Dermis microvascular lymphatic vessel endothelial cell (primary cell): ENCODE results near the gene RDX. TPM values are rescaled to one million over a fixed set of nuclear protein-coding genes. Genes with fewer than 3 reads are reported as not detected.
"Not testable (repeated sequence)": the region's sequence is repeated elsewhere in the genome, so short reads cannot be mapped to it uniquely, and the experiment has no call there.

ENCODE experiments used
- DNase-seq, 2 donors: peaks; one replicate each; pipeline versions ENCODE4 v3.0.0 to v3.0.0-alpha.2; 2010; ENCODE audit warnings: low read depth in 2 of 2
- total RNA-seq: library from RNA; depleted of rRNA; stranded (reverse); fragments of >200 nt; gene quantifications from 2 replicates; pipeline ENCODE4 v1.2.1, GENCODE V29; 2014

RDX gene
- total RNA-seq, 1 donor from 2014 or later: 90.6 TPM

- DNase-seq: peak in 1 of 2 donors; percentile 87
Measured at GRCh38 chr11:110279881-110280280, 16.5 kb downstream of the RDX start.

- no peak for DNase-seq
Measured at GRCh38 chr11:110272919-110273318, 23.5 kb downstream of the RDX start.

DNA sequence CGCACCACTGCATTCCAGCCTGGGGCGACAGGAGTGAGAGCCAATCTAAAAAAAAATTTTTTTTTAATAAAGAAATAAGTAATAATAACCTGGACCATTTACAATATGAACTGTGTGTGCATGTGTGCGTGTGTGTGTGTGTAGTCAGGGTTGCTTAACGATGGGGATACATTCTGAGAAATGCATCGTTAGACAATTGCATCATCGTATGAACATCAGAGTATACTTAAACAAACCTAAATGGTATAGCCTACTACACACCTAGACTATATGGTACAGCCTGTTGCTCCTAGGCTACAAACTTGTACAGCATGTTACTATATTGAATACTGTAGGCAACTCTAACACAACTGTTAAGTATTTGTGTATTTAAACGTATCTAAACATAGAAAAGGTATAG, 26.4 kb downstream of the RDX start:
- no peak for DNase-seq

DNA sequence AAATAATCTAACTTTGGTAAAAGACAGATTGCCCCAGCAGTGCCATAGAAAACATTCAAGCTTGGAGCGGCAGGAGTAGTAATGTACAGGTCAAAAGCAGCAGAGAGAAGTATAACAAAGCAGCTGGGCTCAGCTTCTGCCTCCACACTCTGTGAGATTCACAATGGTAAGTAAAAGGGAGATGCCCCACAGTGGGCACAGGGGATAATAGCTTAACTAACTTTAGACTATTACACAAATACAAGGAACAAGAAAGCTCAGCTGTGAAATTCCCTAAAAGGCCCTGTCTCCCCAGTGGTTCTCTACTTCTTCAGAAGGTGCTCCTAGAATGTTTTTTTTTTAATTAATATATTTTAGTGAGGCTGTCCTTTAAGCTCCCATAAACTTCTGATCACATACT, 28.0 kb downstream of the RDX start:
- DNase-seq: no peak

DNA sequence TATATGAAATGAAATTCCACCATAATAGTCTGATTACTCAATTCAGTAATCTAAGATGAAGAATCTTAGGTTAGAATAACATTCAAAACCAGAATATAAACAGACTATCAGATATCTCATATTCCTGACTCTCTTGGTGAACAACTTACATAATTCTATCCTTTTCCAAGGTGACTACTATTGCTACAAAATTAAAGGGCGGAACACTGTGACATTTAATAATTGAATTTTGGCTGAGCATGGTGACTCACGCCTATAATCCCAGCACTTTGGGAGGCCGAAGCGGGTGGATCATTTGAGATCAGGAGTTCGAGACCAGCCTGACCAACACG, 34.4 kb downstream of the RDX start:
- DNase-seq: no peak

- peak in 1 of 2 donors; percentile 10 for DNase-seq
Measured at GRCh38 chr11:110261195-110262071, 35.0 kb downstream of the RDX start.

DNA sequence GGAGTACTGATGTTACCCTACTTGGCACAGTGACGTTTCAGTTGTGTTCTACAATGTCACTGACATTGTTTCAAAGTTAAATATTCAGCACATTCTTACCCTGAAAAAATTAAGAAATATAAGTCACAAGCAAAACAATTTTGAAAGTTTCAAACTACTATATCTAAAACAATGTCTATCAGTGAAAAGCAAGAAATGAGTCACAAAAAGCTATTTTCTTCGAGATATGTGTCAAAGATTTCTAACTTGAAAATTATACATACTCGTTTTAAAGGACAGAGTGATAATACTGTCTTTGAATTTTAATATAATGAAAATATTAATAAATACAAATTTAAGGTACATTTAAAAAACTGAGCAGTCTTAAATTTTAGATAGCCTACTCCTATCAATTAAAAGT, 42.9 kb downstream of the RDX start:
- no peak for DNase-seq

DNA sequence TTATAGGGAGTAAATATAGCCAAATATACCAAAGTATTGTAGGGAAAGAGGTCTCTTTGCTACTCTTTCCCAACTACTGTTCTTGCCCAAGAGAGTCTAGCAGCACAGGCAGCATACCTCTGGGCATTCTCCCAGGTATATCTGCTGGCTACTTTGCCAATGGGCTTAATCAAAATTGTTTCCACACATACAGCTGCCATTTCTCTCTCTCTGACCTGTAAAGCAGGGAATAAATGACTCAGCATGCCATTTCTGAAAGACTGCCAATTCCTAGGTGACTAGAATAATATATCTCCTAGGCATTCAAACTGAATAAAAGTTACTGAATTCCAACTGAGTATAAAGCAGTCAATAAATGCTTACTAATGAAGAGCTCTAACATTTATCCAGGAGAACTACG, 44.6 kb downstream of the RDX start:
- DNase-seq: peak; percentile 89 to 90

DNA sequence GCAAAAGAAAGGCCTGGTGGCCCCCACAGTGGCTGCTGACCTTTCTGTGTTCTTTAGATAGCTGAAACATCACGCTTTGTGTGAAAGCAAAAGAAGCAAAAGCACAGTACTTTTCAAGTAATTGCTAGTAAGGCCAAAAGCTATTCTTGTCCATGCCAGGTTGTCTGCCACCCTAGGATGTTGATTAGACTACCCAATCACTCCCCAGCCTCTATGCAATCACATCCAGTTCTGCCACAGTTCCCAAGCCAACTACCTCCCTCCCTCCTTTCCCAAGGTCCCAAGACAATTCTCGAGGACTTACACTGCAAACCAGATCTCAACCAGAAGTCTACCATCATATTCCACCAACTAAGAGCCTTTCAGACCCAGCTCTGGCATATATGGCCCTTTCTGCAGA, 46.2 kb downstream of the RDX start:
- DNase-seq: no peak

- no peak for DNase-seq
Measured at GRCh38 chr11:110249766-110250165, 46.6 kb downstream of the RDX start.

- DNase-seq: peak; percentile 7
Measured at GRCh38 chr11:110249066-110249465, 47.3 kb downstream of the RDX start.

DNA sequence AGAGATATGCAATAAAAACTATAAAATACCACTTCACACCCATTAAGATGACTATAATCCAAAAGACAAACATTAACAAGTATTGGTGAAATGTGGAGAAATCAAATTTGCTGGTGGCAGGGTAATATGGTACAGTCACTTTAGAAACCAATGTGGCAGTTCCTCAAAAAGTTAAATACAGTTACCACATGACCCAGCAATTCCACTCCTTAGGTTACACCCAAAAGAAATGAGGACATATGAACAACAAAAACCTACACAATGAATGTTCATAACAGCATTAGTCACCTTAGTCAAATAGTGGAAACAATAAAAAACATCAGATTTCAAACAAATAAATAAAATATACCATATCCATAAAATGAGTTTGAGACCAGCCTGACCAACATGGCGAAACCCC, 52.6 kb downstream of the RDX start:
- DNase-seq: no peak

DNA sequence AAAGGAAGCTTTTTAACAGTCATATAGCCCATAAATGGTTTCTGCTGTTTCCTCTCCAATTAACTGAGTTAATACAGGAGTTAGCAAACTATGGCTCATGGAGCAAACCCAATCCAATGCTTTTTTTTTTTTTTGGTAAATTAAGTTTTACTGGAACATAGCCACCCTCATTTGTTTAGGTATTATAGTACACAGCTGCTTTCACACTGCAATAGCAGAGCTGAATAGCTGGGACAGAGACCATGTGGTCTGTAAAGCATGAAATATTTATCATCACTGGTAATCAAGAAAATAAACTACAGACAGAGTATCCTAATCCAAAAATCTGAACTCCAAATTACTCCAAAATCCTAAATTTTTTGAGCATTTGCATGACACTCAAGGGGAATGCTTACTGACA, 53.7 kb downstream of the RDX start:
- DNase-seq: no peak

DNA sequence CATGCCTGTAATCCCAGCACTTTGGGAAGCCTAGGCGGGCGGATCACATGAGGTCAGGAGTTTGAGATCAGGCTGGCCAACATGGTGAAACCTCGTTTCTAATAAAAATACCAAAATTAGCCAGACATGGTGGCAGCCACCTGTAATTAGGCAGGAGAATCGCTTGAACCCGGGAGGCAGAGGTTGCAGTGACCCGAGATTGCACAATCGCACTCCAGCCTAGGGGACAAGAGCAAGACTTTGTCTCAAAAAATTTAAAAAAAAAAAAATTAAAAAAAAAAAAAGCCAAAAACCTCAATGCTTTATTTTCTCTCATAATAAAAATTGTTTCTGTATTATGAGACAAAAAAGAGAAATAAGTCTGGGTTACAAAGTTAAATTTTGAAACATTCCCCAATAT, 54.2 kb downstream of the RDX start:
- DNase-seq: no peak

DNA sequence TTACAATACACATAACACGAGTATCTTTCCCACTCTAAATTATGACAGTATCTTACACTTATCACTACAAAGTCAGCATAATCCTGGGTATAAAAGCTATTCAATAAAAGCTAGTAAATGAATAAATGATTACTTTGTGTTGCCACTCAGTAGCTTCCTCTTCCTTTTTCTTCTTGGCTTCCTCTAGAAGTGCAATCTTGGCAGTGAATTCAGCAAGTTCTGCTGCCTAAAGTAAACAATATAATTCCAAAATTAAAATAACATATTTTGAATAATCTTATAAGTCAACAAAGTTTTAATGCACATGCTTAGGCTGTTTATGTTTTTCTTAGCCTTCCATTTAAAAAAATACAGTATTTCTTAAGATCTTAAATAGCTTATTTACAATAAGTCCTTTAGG, 60.4 kb downstream of the RDX start:
- DNase-seq: peak in 1 of 2 donors; percentile 10

- DNase-seq: no peak
Measured at GRCh38 chr11:110230377-110230776, 66.0 kb downstream of the RDX start.

DNA sequence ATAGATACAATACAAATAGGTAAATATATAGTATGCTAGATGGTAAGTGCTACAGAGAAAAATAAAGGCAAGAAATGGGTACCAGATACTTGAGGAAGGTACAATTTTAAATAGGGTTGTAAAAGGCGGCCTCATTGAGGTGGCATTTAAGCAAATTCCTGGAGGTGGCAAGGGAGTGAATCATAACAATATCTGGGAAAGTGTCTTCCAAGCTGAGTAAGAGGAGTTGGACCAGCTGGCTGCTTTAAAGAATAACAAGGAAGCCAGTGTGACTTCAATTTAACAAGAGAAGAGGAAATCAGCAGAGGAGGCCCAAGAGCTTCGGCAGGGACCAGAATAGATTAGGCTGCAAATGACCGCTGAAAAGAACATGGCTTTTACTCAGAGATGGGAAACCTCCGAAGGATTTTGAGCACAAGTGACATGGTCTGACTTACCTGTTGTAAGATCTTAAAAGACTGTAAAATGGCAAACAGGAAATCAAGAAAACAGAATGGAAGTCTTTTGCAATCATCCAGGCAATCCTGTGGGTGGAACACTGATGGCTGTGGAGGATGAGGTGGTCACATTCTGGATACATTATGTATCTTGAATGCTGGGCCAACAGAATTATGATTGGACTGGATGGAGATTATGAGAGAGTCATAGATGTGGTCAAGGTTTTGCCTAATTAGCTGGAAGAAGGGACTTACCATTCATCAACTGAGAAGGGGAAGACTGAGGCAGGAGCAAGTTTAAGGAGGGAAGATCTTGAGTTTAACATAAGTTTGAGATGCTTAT, 77.2 kb downstream of the RDX start:
- no peak for DNase-seq

DNA sequence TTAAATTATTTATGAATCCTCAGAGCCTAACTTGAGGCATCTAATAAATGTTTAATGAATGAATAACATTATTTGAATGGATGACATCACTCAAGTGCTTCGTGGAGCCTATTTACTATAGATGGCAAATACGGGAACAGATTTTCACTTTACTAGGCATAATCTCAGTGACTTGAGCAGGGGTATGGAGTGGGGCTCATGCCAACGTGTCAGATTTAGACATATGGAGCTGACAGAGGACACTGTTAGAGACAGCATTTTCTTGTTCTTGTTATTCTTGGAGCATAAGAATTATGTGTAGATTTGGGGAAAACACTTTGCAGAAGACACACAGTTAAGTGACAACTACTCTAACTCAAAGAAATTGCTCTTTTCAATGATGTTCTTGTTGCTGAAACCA, 78.5 kb downstream of the RDX start:
- no peak for DNase-seq

- DNase-seq: no peak
Measured at GRCh38 chr11:110217223-110217877, 79.1 kb downstream of the RDX start.

DNA sequence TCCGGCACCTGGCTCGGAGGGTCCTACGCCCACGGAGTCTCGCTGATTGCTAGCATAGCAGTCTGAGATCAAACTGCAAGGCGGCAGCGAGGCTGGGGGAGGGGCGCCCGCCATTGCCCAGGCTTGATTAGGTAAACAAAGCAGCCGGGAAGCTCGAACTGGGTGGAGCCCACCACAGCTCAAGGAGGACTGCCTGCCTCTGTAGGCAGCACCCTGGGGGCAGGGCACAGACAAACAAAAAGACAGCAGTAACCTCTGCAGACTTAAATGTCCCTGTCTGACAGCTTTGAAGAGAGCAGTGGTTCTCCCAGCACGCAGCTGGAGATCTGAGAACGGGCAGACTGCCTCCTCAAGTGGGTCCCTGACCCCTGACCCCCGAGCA, 87.1 kb downstream of the RDX start:
- not testable (repeated sequence) for DNase-seq

DNA sequence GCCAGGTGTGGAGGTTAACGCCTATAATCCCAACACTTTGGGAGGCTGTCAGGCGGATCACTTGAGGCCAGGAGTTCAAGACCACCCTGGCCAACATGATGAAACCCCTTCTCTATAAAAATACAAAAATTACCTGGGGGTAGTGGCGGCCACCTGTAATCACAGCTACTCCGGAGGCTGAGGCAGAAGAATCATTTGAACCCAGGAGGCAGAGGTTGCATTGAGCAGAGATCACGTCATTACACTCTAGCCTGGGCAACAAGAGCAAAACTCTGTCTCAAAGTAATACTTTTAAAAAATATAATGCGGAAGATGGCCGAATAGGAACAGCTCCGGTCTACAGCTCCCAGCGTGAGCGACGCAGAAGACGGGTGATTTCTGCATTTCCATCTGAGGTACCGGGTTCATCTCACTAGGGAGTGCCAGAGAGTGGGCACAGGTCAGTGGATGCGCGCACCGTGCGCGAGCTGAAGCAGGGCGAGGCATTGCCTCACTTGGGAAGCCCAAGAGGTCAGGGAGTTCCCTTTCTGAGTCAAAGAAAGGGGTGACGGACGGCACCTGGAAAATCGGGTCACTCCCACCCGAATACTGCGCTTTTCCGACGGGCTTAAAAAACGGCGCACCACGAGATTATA, 87.6 kb downstream of the RDX start:
- not testable (repeated sequence) for DNase-seq

- no peak for DNase-seq
Measured at GRCh38 chr11:110207123-110207522, 89.3 kb downstream of the RDX start.
